Activated naive CD8-positive, alpha-beta T cell treated with anti-CD3 and anti-CD28 coated beads, Interleukin-2, amount 10 ng/mL, durations not matched to agents 7 days and 5 days (primary cell): Measurements from ENCODE around the gene FAM47E. TPM values are rescaled to one million over a fixed set of nuclear protein-coding genes. Genes with fewer than 3 reads are reported as not detected.

Experiments used
- ATAC-seq: fragments of 150-1000 bp; cut with Tn5 transposase; one replicate; pipeline ENCODE4 v1.10.0; 2021; ENCODE audit warnings: low read depth, moderate library complexity
- POLR2A ChIA-PET: fragments of 350-600 bp; sonication (Branson Sonifier 250); formaldehyde crosslinking; loops from one replicate; lab custom pipeline; 2021; ENCODE audit warnings: antibody characterized with exemption; lab: Charles Lee
- DNase-seq: peaks from one replicate; pipeline ENCODE4 v3.0.0; 2021
- H3K27ac Mint-ChIP-seq: one replicate; pipeline ENCODE4 v1.8.0; 2022; ENCODE audit warnings: mild to moderate bottlenecking, mixed read lengths
- H3K27me3 Mint-ChIP-seq: one replicate; pipeline ENCODE4 v1.8.0; 2022; ENCODE audit warnings: mild to moderate bottlenecking, moderate library complexity, mixed read lengths
- H3K36me3 Mint-ChIP-seq: one replicate; pipeline ENCODE4 v1.8.0; 2021; ENCODE audit warnings: mild to moderate bottlenecking, mixed read lengths
- H3K4me1 Mint-ChIP-seq: one replicate; pipeline ENCODE4 v1.8.0; 2021; ENCODE audit warnings: mixed read lengths
- H3K4me3 Mint-ChIP-seq: one replicate; pipeline ENCODE4 v1.8.0; 2022; ENCODE audit warnings: mild to moderate bottlenecking, moderate library complexity, mixed read lengths
- H3K9me3 Mint-ChIP-seq: one replicate; pipeline ENCODE4 v1.8.0; 2021; ENCODE audit warnings: mixed read lengths
- total RNA-seq, 2 experiments: library from RNA; stranded (reverse); gene quantifications; one replicate each; pipeline ENCODE4 v1.2.3, GENCODE V29; 2021

FAM47E gene
- total RNA-seq, 2 experiments from 2014 or later: 0.78 TPM; not detected in 1

DNA sequence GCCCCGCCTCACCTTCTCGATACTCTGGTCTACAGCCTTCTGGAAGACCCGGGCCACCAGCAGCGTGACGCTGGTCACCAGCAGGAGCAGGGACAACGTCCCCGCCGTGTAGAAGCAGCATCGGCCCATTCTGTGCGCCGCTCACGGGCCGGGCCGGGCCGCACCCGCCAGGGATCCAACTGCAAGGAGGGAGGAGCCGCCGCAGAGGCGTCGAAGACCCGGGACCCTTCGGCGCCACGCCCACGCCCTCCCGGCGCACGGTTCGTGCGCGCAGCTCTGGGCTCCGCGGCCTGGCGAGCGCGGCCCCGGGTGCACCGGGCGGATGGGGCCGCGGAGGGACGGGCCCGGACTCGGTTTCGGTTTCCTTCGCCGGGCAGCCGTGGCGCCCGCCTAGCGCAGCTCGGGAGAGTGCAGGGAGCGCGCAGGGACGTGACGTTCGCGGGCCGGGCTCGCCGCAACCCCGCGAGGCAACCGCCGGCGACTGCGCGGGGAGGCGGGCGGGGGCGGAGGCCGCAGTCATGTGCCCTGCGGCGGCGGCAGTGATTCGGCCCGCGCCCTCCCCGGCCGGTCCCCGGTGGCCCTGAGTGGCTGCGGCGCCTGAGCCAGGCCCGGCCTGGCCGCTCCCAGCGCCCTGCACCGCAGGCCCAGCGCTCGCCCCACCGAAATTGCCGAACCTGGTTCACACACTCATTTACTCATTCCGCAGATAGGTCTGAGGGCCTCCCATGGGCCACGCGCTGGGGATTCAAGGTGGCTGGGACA lies 37.9 kb upstream of the FAM47E start, which contains the start of gene SCARB2:
Gene SCARB2, minus strand, starts transcription at position 410 of the 762 bp plus-strand sequence. Its CDS starts 281 bp downstream, at position 129.
- POLR2A ChIA-PET: interaction anchor here (0.7 to 1.1 kb wide), 4 partner anchors 9 to 1547 kb away, joined by 3 to 4 read pairs (median 3); partner anchors contain the start of gene NUP54
- ATAC-seq: peak; percentile 78
- H3K9me3 Mint-ChIP-seq: no peaks in the 10 kb centered on the region

DNA sequence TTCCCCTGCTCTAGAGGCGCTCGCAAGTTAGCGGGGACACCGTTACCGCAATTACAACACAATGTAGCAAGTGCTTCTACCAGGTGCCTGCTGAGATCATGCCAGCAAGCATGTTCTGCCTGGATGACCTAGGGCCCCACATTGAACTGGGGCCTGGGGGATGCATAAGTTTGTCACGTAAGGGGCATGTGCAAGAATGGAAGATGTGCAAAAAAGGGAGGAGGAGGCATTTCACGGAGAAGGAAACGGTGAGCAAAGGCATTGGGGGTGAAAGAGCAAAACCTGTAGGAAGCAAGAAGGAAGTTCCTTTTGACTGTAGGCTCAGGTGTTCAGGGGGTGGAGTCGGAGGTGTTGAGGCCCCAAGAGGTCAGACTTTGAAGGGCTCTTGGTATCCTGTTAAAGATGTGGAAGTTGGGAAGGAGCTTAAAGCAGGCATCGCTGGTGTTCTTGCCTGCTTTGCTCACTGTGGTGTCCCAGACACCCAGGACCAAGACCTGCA lies 37.3 kb upstream of the FAM47E start:
- Mint-ChIP-seq H3K27me3 (peaks cover 17% of the 10 kb centered on the region), H3K4me3 (peak overlapping the region; percentile 86), H3K4me1 (peaks cover 29% of the 10 kb centered on the region), H3K27ac (peak overlapping the region; percentile 84), H3K36me3 (no peaks in the 10 kb centered on the region), H3K9me3 (no peaks in the 10 kb centered on the region)
- DNase-seq: no peak
- ATAC-seq: no peak
- POLR2A ChIA-PET: interaction anchor here (0.6 kb wide), 1 partner anchor 66 kb away, joined by 3 read pairs; the partner anchor contains the start of gene NUP54

More for the DNA sequence above, 37.9 kb upstream of the FAM47E start, which contains the start of gene SCARB2:
- no peaks in the 10 kb centered on the region for H3K36me3 Mint-ChIP-seq
- peak; percentile 81 for DNase-seq
- peak within 1 kb of the TSS; percentile 85 for H3K27ac Mint-ChIP-seq
- peak within 1 kb of the TSS; percentile 86 for H3K4me3 Mint-ChIP-seq
- H3K27me3 Mint-ChIP-seq: peaks cover 16% of the 10 kb centered on the region
- peaks cover 31% of the 10 kb centered on the region for H3K4me1 Mint-ChIP-seq

DNA sequence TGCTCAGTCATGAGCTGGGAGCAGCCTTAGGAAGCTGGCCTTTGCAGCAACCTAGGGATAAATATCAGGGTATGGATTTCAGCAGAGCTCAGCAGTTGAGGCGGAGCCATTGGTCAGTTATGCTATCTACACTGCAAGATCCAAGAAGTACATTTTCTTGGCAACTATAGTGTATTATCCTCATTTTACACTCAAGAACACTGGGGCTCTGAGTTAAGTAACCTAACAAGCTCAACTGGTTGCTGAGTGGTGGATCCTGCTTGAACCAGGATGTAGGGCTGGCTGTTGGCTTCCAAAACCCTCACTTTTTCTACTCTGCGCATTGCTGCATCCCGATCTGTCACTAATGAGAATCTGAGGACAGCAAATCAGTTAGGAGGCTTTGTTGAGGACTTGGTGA lies 36.4 kb upstream of the FAM47E start:
- no peak for ATAC-seq
- H3K9me3 Mint-ChIP-seq: no peaks in the 10 kb centered on the region

DNA sequence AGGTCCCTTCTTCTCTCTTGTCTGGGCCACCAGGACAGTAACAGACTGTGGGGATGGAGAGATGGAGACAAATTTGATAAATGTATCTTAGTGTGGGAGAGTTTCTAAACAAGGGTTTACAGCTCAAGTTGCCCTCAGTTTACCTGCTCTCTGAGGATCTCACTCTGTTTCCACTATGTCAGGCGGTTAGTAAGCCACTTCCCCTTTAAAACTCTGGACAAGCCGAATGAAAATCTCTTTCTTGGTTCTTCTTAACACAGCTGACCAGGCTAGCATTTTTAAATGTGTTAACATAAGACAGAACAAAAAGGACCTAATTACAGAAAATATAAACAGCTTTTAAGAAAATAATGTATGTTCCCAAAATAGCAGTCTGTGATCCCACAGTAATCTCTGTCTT lies 35.0 kb upstream of the FAM47E start:
- peaks cover 17% of the 10 kb centered on the region for H3K27me3 Mint-ChIP-seq
- no peaks in the 10 kb centered on the region for H3K36me3 Mint-ChIP-seq
- H3K27ac Mint-ChIP-seq: no peak overlapping the region
- POLR2A ChIA-PET: no interaction called here
- no peaks in the 10 kb centered on the region for H3K9me3 Mint-ChIP-seq
- H3K4me3 Mint-ChIP-seq: no peak overlapping the region
- ATAC-seq (no peak), DNase-seq (no peak)
- peaks cover 33% of the 10 kb centered on the region for H3K4me1 Mint-ChIP-seq

More for the DNA sequence above, 36.4 kb upstream of the FAM47E start:
- peaks cover 17% of the 10 kb centered on the region for H3K27me3 Mint-ChIP-seq
- DNase-seq: no peak
- no peak overlapping the region for H3K27ac Mint-ChIP-seq
- POLR2A ChIA-PET: interaction anchor here (0.6 kb wide), 1 partner anchor 67 kb away, joined by 3 read pairs; the partner anchor contains the start of gene NUP54
- no peaks in the 10 kb centered on the region for H3K36me3 Mint-ChIP-seq
- peak overlapping the region; percentile 15 for H3K4me3 Mint-ChIP-seq
- peaks cover 35% of the 10 kb centered on the region for H3K4me1 Mint-ChIP-seq

DNA sequence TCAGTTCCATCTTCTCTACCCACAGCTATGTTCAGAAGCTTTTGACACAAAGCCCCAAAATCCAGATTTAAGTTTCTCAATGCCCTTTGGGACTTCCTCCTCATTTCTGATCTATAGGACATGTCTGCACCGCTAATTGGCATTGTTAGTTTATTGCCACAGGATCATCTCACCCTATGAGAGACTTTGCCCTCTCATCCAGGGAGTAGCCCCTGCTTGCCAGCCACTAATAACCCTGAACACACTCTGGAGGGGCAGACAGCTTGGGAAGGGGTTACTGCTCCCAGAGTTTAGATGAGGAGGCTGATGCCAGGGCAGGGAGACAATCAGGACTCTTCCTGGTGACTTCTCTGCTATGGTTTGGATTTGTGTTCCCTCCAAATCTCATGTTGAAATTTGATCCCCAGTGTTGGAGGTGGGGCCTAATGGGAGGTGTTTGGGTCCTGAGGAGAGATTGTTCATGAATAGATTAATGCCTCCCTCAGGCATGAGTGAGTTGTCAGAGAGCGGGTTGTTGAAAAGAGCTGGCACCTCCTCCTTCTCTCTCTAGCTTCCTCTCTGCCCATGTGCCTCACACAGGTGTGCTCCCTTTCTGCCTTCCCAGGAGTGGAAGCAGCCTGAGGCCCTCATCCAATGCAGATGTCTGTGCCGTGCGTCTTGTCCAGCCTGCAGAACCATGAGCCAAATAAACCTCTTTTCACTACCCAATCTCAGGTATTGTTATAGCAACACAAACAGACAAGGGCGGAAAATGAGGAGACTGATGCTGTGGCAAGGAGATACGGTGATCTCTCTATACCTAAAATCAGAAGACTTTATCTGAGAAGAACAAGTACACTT lies 34.3 kb upstream of the FAM47E start:
- Mint-ChIP-seq H3K27ac (no peak overlapping the region), H3K4me1 (peaks cover 29% of the 10 kb centered on the region), H3K27me3 (peaks cover 17% of the 10 kb centered on the region), H3K9me3 (no peaks in the 10 kb centered on the region), H3K36me3 (no peaks in the 10 kb centered on the region), H3K4me3 (no peak overlapping the region)
- POLR2A ChIA-PET: no interaction called here
- ATAC-seq (no peak), DNase-seq (no peak)

DNA sequence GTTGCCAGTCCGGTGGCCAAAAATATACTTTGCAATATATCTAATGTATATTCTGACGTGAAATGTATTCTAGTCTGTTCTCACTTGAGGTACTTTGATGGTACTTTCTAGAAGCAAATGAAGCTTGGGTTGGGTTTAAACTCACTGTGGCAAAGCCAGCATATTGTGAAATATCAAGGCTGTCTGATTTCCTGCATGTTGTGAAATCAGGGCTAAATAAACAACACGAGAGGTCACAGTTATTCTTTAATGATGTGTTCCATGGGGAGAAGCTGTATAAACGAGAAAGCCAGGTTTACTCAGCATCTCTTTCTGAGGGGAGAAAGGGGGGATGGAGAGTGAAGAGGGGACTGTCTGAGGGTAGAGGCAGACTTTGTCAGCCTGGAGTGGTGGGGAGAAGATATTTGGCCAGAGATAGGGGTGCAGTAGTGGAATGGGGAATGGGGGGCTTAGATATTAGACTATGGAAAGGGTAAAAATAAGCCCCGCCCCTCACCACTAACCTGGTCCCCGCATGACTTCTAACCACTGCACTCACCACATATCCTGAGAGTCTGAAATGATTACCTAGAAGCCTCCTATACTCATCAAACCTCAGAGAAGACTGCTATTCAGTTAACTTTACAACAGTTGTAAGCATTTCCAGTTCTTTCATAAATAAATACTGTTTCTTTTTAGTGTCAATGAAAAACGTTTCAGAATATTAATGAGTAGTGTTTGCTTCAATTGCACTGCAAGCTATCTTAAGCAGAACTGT lies 32.0 kb upstream of the FAM47E start:
- H3K36me3 Mint-ChIP-seq: no peaks in the 10 kb centered on the region
- H3K27me3 Mint-ChIP-seq: peaks cover 17% of the 10 kb centered on the region
- ATAC-seq (no peak), DNase-seq (no peak)
- H3K4me1 Mint-ChIP-seq: peaks cover 12% of the 10 kb centered on the region
- H3K27ac Mint-ChIP-seq: no peak overlapping the region
- H3K9me3 Mint-ChIP-seq: no peaks in the 10 kb centered on the region
- POLR2A ChIA-PET: no interaction called here
- no peak overlapping the region for H3K4me3 Mint-ChIP-seq

DNA sequence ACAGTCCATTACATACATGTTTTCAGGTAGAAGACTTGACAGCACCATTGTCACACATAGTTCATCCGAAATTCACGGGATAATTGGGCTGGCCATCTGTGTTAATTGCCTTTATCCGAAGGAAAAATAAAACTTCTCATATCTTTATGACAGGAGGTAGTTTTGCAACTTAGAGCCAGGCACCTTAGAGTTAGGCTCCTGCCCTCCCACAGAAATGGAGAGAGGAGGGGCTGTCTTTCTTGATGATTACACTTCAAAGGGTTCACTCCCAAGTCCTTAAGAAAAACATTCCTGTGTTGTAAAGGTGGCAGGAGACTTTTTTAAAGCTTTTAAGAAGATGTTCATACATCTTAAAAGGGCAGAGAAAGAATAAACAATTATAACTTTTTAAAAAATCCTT lies 27.4 kb upstream of the FAM47E start:
- POLR2A ChIA-PET: no interaction called here
- DNase-seq: no peak
- Mint-ChIP-seq H3K36me3 (peaks cover 4% of the 10 kb centered on the region), H3K4me3 (no peak overlapping the region), H3K9me3 (peaks cover 11% of the 10 kb centered on the region), H3K27me3 (peaks cover 2% of the 10 kb centered on the region), H3K4me1 (peaks cover 7% of the 10 kb centered on the region), H3K27ac (no peak overlapping the region)
- no peak for ATAC-seq

DNA sequence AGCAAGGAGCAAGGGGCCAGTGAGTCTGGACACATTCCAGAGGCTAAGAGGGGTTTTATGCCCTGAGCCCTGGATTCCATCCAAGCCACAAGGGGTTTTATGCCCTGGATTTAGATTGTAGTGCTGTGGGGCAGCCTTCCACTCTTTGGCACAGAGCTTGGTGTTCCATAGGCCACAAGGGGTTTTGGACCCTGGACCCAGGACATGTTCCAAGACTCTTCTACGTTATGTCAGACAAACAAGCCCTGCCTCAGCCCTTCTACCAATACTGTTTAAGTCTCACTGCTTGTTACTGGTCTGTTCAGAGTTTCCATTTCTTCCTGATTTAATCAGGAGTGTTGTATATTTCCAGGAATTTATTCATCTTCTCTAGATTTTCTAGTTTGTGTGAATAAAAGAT lies 25.1 kb upstream of the FAM47E start:
- no peak for DNase-seq
- ATAC-seq: no peak
- Mint-ChIP-seq H3K4me3 (no peak overlapping the region), H3K27ac (no peak overlapping the region), H3K36me3 (peaks cover 4% of the 10 kb centered on the region), H3K9me3 (peaks cover 12% of the 10 kb centered on the region), H3K27me3 (peaks cover 2% of the 10 kb centered on the region), H3K4me1 (no peaks in the 10 kb centered on the region)
- POLR2A ChIA-PET: no interaction called here

DNA sequence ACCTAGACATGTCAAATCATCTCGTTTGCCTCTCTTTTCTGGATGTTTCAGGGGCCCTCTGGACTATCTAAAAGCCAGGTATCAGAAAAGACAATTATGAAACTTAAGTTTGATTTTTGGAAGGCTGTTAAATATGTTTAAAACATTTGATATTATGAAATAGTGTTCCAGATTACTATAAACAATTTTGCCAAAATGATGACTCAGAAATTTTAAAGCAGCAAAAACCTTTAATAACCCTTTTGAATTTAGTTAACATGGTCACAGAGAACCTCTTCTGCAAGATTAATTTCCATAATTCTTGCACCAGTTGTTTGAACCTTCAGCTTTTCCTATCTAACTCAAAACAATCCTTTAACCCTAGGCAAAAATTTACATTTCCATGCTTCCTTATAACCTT lies 18.8 kb upstream of the FAM47E start:
- peaks cover 6% of the 10 kb centered on the region for H3K27me3 Mint-ChIP-seq
- DNase-seq (no peak), ATAC-seq (no peak)
- no peak overlapping the region for H3K4me3 Mint-ChIP-seq
- no peaks in the 10 kb centered on the region for H3K4me1 Mint-ChIP-seq
- peaks cover 6% of the 10 kb centered on the region for H3K36me3 Mint-ChIP-seq
- H3K9me3 Mint-ChIP-seq: peaks cover 13% of the 10 kb centered on the region
- POLR2A ChIA-PET: no interaction called here
- no peak overlapping the region for H3K27ac Mint-ChIP-seq

DNA sequence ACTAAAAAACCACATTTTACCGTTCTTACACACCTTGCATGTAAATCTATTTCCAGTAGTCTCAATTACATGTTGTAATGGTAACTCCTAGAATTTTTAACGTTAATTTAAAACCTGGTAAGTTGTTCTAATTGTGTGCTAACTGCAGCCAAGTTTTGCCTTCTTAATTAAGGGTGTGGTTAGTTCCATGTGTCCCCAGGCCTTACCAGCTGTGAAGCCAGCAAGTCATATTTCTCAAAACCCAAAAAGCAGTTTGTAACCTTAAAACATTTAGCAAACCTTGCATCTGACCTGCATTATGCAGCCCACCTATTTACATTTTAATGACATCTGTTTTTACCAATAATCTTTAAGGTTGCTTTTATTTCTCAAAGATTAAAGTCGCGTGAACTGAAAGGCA lies 18.4 kb upstream of the FAM47E start:
- ATAC-seq (no peak), DNase-seq (no peak)
- H3K4me3 Mint-ChIP-seq: no peak overlapping the region
- H3K36me3 Mint-ChIP-seq: peaks cover 6% of the 10 kb centered on the region
- POLR2A ChIA-PET: no interaction called here
- no peaks in the 10 kb centered on the region for H3K4me1 Mint-ChIP-seq
- H3K9me3 Mint-ChIP-seq: peaks cover 15% of the 10 kb centered on the region
- no peak overlapping the region for H3K27ac Mint-ChIP-seq
- H3K27me3 Mint-ChIP-seq: peaks cover 6% of the 10 kb centered on the region

DNA sequence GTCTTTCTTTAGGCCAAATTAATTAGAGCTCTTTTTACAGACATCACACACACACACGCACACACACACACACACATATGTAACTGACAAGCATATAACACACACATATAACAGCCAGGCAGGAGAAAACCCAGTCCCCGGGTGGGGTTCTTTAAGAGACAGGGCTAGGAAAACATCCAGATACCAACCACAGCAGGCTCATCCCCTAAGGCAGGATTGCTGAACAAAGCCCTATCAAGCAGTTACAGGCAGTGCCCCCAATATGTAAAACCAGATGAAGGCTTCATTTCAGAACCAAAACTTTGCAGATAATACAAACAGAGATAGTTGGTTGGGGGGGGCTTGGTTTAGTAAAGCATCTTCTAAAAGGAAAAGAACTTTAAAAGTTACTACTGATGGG lies 18.0 kb upstream of the FAM47E start:
- POLR2A ChIA-PET: no interaction called here
- H3K9me3 Mint-ChIP-seq: peaks cover 17% of the 10 kb centered on the region
- H3K27me3 Mint-ChIP-seq: peaks cover 6% of the 10 kb centered on the region
- no peak for DNase-seq
- no peak overlapping the region for H3K27ac Mint-ChIP-seq
- no peak overlapping the region for H3K4me3 Mint-ChIP-seq
- peaks cover 6% of the 10 kb centered on the region for H3K36me3 Mint-ChIP-seq
- no peak for ATAC-seq
- H3K4me1 Mint-ChIP-seq: no peaks in the 10 kb centered on the region

DNA sequence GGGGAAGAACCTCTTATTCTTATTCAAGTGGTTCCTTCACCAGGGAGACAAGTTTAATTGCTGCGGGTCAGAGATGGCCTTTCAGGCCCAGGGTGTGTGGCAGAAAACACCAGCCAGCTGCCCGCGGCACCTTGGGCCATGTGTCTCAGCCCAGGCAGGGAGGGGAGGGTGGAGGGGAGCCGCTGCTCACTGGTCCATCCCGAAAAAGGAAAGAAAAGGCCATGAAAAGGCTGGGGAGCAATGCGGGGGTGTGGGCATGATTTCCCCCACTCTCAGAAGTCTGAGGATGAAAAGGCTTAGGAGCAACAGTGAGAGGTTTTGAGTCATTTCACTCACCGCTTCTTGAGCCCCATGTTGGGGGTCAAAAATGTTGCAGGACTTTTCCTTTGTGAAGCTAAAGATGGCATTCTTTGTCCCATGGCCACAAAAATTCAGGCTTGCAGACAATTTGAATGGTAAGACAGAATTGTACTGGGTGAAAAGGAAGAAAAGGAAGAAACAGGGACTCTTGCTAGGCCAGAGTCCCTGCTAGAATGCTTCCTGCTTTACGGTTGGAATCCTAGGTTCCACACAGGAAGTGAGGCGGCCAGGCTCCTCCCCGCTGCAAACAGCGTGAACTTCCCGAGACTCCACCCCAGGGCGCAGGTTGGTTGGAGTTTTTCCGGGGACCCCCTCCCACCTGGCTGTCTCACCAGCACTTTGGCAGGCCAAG lies 17.4 kb upstream of the FAM47E start:
- Mint-ChIP-seq H3K9me3 (peaks cover 11% of the 10 kb centered on the region), H3K27ac (no peak overlapping the region), H3K27me3 (peaks cover 6% of the 10 kb centered on the region), H3K36me3 (peaks cover 2% of the 10 kb centered on the region), H3K4me1 (no peaks in the 10 kb centered on the region), H3K4me3 (no peak overlapping the region)
- POLR2A ChIA-PET: no interaction called here
- DNase-seq (no peak), ATAC-seq (no peak)
